Lower leg skin (tissue), 3 donors: ENCODE results near the gene COL4A6.

Experiments
- CTCF ChIP-seq, 3 donors: fragments of 450-650 bp; IDR thresholded peaks; one replicate each; pipeline ENCODE4 v1.5.1; 2016; ENCODE audit warnings: antibody characterized with exemption in 3 of 3, mild to moderate bottlenecking in 3 of 3, moderate library complexity in 2 of 3
- POLR2A ChIP-seq, 2 donors: fragments of 450-650 bp; IDR thresholded peaks; one replicate each; pipeline ENCODE4 v1.6.1; 2016 to 2017; ENCODE audit warnings: antibody characterized with exemption in 2 of 2, mild to moderate bottlenecking in 1 of 2, moderate library complexity in 1 of 2

DNA sequence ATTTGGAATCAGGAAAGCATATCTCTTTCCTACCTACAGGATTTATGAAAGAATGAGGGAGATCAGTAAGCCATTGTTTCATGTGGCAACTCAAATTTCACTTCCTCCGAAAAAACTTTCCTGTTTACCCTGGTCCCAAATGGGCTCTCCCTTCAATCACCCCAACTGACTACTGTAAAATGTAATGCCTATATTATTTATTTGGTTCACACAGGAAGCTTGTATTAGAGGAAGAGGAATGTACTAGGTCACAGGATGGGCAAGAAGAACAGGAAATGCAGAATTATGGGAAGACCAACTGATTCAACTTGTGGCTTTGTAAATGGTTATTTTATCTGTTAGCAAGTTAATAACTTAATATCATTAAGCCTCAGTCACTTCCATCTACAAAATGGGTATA, 23.1 kb downstream of the COL4A6 start:
- TF ChIP-seq CTCF (IDR thresholded peaks at IDR 0.05) (no peak), POLR2A (IDR thresholded peaks at IDR 0.05) (no peak)
